A172 (cell line): Measurements from ENCODE around the gene STX1B. TPM values are rescaled to one million over a fixed set of nuclear protein-coding genes. Genes with fewer than 3 reads are reported as not detected.

Experiments used
- DNase-seq: peaks from one replicate; pipeline ENCODE4 v3.0.0-alpha.2; 2015; ENCODE audit warnings: low spot score
- total RNA-seq: library from RNA; depleted of rRNA; stranded (reverse); fragments of >200 nt; shearing (Covaris generic); gene quantifications from 2 replicates; pipeline ENCODE4 v1.2.3, GENCODE V29; 2014

Gene STX1B
- total RNA-seq, 1 experiment from 2014 or later = 3.5 TPM

DNA sequence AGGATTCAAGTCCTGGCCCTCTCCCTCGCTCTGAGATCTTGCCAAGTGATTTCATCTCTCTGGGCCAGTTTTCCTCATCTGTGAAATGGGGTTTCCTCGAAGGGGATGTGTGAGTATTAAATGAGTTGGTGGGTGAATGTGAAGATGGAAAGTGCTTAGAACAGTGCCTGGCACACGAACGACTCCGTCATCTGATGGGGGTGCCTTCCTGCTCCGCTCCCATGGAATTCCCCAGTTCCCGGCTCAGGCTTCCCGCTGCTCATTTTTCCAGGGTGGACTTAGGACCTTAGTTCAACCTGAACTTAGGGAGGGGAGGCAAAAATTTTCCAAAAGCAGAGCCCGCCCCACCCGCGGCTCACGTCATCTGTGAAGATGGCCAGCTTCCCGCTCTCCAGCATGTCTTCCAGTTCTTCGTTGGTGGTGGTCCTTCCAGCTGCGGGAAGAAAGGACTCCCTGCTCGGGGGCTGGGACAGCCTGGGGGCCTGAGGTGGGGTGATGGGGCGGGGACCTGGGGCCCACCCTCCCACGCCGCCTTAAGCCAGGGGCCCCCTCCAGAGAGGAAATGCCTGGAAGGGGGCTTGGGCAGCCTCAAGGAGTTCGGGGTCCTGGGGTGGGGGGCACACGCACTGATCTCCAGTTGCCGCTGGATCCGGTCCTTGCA, 14.0 kb downstream of the STX1B start:
- no peak for DNase-seq

DNA sequence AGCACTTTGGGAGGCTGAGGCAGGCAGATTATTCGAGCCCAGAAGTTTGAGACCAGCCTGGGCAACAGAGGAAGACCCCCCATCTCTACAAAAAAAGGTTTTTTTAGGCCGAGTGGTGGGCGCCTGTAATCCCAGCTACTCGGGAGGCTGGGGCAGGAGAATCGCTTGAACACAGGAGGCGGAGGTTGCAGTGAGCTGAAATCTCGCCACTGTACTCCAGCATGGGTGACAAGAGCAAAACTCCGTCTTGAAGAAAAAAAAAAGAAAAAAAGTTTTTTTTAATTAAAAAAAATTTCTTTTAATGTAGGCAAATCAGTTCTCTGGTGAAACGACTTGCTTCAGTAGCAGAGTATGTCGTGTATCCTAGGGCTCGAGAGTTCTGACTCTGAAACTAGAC, 14.5 kb downstream of the STX1B start:
- no peak for DNase-seq

DNA sequence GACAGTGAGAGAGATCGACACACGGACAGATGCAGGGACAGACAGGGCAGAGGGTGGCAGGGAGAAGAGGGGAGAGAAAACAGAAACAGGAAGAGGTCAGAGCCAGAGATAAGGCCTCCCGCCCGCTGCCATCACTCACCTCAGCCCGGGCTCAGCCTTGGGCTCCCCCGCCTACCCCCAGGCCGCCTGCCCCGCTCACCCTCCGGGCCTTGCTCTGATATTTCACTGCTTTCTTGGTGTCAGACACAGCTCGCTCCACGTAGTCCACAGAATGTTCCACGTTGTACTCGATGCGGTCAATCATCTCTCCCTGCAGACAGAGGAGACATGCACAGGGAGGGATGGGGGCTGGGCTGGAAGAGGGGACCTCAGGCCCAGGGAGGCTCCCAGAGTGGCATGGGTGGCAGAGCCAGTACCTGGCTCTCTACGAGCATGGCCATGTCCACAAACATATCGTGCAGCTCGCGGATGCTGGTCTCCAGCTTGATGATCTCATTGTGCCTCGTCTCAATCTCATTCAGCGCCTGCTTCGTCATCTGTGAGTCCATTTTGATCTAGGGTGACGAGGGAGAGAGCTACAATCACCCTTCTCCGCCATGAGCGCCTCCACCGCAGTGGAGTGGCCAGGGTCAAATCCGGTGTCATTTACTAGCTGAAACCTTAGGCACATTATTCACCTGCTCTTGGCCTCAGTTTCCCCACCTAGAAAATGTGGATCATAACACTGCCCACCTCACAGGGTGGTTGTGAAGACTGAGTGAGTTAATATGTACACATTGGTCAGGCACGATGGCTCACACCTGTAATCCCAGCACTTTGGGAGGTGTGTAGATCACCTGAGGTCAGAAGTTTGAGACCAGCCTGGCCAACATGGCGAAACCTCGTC, 17.3 kb downstream of the STX1B start:
- no peak for DNase-seq

DNA sequence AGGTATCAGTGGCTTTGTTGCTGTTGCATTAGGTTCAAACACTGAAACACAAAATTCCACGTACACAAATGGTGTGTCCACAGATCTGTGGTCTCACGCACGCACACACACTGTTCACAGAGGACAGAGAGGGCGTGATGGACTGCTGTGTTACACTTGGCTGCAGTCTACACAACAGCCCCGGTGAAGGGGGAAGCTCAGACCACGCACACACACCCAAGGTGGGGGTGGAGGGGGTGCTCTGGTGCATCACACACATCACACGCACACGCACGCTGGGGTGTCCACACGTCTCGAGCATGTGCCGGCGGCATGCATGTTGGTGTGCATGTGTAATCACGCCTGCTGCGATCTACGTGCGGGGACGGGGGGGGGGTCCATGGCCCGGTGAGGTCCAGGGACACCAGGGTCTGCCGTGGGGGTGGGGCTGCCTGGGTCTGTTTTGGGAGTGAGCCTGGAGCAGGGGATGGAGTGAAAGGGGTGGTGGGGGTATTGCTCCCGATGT, 18.1 kb downstream of the STX1B start:
- no peak for DNase-seq

DNA sequence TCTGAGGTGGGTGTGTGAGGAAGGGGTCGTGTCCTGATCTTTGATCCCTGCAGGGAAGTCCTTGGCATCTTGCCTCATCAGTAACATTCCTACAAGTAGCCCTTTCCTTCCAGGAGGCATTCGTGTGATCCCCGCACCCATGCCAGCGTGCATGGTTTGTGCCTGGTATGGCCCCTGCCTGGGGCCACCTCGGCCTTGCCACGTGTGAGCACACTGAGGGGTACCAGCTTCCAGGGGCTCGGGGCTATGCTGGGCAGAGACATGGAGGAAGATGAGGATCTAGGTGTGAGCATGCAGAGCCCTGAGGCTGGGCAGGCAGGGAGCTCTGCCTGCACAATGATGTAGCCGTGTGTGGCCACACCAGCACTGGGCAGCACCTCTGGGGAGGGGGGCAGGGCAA, 19.4 kb downstream of the STX1B start:
- no peak for DNase-seq

DNA sequence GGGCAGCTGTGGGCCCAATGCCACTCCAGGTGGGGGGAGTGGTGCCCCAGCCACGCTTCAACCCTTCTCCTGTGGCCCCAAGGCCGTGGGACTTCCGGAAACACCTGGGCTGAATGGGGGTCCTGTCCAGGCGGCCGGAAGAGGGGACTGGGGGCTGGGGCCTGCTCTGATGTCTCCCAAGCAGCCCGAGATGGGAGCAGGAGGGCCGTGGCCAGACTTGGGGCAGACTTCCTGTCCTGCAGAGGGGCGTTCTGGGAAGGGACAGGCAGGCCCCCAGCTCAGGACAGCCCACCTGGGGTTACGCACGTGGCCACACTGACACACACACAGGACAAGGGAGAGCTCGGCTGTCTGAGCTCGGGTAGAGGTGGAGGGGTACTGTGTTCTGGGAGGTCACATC, 20.3 kb downstream of the STX1B start:
- DNase-seq = no peak

DNA sequence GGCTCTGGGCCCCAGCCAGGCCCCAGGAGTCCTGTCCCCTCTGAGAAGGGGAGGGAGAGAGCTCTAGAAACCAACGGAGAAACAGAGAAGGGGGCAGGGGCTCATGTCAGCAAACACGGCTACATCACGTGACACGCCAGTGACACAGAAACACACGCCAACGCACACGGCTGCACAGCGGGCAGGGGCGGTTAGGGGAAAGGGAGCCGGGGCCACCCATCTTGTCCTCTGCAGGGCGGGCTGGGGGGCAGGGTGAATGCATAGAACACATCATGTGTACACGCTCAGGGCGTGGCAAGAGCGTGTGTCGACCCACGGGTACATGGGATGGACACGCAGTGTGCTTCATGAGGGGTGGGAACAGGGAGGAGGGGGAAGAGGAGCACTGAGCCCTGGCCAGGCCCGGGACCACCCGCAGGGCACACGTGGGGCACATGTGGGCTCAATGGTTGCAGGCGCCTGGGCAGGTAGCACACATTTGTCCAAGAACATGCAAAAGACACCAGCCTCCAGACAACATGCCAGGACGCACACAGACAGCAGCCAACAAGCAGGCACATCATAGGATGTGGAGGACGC, 20.9 kb downstream of the STX1B start:
- DNase-seq = no peak

DNA sequence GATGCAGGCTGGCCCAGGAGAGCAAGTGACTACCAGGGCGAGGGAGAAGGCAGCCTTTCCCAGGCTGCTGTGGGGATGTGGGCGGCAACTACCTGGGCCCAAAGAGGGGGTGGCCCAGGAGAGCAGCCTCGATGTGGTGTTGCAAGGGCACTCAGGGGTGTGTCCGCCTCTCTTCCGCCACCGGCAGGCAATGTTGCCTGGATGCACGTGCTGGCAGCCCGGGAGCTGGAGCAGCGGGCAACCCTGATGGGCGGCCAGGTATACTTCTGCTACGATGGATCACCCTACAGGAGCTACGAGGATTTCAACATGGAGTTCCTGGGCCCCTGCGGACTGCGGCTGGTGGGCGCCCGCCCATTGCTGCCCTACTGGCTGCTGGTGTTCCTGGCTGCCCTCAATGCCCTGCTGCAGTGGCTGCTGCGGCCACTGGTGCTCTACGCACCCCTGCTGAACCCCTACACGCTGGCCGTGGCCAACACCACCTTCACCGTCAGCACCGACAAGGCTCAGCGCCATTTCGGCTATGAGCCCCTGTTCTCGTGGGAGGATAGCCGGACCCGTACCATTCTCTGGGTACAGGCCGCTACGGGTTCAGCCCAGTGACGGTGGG, 22.8 kb downstream of the STX1B start:
- no peak for DNase-seq

DNA sequence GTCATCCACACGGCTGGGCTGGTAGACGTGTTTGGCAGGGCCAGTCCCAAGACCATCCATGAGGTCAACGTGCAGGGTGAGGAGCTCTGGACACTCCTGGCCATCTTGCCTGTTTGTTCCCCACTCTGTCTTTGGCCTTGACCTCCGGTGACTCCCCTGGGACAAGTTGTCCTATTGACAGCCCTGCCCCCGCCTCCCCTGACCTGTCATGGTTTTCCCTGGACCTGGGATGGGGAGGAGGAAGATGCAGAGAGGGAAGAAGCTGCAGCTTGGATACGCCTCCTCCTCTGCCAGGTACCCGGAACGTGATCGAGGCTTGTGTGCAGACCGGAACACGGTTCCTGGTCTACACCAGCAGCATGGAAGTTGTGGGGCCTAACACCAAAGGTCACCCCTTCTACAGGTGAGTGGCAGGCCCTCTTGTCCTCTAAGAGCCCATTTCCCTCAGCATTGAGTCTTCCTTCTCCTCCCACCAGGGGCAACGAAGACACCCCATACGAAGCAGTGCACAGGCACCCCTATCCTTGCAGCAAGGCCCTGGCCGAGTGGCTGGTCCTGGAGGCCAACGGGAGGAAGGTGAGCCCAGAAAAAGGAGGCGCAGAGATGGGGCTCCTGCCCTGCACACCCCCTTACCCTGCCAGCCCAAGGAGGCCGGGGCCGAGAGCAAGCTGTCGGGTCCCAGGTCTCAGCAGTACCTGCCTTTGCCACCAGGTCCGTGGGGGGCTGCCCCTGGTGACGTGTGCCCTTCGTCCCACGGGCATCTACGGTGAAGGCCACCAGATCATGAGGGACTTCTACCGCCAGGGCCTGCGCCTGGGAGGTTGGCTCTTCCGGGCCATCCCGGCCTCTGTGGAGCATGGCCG, 24.1 kb downstream of the STX1B start:
- DNase-seq = no peak

DNA sequence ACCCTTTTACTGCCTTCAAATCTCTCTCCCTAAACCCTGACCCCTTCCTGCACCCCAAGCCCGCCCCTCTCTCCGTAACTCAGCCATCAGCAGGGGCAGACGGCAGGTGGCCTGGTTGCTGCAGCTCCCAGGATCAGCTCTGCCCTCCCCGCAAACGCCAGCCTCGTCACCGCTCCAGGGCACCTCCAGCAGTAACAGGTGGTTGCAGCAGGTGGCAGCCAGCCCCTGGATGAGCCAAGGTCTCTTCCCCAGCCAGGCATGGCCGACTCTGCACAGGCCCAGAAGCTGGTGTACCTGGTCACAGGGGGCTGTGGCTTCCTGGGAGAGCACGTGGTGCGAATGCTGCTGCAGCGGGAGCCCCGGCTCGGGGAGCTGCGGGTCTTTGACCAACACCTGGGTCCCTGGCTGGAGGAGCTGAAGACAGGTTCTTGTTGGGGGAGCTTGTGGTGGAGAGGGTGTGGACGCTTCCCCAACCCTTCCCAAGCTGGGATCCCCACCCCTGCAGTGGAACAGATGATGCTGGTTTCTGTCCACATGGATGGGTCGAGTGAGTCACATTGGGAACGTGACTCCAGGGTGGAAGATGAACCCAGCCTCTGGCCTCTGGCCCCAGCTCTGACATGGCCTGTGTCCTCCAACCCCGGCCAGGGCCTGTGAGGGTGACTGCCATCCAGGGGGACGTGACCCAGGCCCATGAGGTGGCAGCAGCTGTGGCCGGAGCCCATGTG, 24.9 kb downstream of the STX1B start:
- peak; percentile 49 for DNase-seq

DNA sequence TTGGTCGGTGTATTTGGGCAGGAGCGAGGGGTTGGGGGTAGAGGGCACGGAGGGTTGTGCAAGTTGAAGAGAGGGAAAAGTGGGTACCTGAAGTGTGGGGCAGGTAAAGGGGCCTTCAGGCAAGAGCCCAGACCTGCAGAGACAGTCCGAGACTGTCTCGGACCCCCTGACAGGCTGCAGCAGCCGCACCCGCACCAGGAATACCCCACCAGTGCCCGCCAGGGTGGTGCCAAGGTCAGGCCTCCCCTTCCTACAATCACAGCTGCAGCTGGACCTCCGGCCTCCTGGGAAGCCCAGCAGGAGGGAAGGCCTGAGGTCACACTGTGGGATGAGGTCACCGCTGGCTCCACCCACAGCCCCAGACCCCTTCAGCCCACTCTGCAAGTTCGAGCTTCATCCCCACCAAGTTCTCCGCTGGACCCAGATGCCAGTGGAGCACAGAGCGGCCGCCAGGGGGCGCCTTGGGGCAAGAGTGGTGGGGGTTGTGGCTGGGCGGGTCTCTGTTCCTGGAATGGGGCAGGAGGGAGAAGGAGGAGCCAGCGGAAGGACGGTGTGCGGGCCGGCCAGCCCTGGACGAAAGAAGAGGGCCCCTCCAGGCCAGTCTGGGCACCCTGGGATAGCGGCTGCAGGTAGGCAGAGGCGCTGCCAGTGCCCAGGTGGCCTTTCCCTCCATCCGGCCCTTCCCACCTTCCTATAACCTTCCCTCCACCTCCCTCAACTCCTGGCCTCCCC, 25.6 kb downstream of the STX1B start, which contains the start of gene HSD3B7:
TSS of gene HSD3B7 (plus strand) at position 539 of the 732 bp plus-strand sequence. CDS start 452 bp downstream, outside the sequence.
- peak; percentile 68 for DNase-seq

DNA sequence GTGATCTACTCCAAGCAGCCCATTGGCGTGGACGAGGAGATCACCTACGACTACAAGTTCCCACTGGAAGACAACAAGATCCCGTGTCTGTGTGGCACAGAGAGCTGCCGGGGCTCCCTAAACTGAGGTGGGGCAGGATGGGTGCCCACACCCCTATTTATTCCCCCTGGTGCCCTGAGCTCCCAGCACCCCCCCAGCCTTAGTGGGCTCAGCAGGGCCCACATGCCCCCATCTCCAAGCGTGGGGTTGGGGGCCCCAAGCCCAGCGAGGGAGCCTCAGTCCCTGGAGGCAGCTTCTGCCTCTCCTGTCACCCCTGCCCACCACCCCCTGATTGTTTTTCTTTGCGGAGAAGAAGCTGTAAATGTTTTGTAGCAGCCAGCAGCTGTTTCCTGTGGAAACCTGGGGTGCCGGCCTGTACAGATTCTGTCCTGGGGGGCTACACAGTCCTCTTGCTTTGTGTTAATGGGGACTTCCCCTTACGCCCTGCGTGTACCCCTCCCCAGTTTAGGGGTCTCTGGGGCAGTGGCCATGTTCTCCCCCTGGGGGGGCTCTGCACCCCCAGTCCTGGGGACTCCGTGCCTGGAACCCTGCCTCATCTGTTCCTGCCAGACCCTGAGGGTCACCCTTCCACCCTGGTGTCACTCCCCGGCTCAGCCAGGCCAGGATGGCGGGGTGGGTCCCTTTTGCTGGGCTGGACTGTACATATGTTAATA, 26.4 kb downstream of the STX1B start:
- DNase-seq = no peak

DNA sequence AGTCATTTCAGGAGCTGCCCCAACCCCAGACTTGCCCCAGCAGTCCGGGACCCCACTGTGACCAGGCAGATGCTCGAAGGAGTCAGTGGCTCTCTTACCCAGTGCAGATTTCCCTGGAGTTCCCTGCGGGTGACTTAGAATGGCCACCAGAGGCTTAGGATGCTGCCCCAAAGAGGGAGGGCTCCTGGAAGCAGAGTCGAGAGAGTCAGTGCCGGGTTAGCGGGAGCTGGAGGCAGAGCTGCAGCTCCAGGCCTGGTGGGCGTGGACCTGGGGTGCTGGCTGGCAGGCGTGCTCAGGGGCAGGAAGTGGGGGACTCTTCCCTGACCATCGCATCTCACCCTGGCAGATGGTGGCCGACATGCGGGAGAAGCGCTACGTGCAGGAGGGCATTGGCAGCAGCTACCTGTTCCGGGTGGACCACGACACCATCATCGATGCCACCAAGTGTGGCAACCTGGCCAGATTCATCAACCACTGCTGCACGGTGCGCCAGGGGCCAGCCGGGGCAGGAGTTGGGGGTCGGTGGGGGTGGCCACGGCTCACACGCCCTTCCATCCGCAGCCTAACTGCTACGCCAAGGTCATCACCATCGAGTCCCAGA, 27.0 kb downstream of the STX1B start:
- no peak for DNase-seq

DNA sequence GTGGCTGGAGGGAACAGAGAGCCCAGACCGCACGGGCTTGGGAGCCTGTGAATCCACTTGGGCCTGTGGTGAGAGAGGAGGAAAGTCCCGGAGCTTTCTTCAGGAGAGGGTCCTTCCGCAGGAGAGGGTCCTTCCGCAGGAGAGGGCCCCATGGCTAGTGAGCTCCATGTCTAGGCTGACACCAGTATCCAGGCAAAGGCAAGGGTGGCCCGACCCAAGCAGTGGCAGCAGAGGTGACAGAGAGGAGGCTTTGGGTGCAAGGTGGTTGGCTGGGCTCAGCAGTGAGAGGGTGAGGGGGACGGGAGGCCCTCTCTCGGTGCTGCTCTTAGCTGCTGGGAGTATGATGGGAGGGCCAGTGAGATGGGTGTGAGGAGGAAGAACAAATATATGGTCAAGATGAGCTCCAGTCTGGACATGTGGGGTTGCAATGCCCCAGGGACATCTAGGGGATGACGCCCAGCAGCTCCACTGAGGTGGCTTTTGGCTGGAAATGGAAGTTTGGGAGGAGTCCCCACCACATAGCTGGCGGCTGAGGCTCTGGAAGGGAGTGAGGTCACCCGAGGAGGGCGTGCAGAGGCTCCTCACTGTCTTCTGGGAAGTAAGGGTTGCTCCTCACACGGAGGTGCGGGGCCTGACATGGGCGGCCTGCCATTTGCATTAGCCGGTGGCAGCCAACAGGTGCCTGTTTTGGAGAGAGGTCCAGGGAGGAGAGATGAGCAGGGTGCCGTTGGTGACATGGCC, 27.7 kb downstream of the STX1B start:
- no peak for DNase-seq

DNA sequence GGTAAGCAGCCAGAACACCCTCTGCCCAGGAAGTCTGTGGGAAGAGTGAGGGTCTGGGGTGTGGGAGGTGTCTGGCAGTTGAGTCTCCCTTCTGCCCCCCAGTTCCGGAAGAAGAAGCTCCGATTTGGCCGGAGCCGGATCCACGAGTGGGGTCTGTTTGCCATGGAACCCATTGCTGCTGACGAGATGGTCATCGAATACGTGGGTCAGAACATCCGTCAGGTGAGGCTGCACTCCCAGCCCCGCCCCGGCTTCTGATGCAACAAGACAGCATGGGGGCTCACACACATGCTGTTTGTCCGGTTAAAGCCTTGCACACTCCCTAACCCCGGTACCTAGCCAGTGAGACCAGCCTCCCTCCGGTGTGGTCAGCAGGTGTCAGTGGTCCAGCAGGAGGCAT, 29.5 kb downstream of the STX1B start:
- DNase-seq = no peak

DNA sequence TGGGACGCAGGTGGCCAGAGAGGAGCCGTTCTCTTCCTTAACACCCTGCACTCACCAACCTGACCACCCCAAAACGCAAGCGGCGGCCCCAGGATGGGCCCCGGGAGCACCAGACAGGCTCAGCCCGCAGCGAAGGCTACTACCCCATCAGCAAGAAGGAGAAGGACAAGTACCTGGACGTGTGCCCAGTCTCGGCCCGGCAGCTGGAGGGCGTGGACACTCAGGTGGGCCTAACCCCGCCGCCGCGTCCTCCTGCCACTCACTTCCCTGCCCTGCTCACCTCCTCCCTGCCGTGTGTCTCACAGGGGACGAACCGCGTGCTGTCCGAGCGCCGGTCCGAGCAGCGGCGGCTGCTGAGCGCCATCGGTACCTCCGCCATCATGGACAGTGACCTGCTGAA, 30.0 kb downstream of the STX1B start:
- DNase-seq = no peak

DNA sequence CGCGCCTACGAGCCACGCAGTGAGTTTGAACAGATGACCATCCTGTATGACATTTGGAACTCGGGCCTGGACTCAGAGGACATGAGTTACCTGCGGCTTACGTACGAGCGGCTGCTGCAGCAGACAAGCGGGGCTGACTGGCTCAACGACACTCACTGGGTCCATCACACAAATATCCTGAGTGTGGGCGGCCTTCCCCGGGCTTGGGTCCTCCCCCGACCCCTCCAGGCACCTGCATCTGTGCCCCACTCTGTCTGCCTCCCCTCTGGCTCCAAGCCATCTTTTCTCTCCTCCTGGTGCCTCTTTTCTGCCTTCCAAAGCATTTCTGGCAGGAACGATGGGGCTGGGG, 30.4 kb downstream of the STX1B start:
- no peak for DNase-seq
